ENCODE results near the gene ZNF407. TPM values are rescaled to one million over a fixed set of nuclear protein-coding genes. Genes with fewer than 3 reads are reported as not detected.

The ZNF407 gene
- total RNA-seq, 1 donor from 2014 or later = 16.1 TPM

DNA sequence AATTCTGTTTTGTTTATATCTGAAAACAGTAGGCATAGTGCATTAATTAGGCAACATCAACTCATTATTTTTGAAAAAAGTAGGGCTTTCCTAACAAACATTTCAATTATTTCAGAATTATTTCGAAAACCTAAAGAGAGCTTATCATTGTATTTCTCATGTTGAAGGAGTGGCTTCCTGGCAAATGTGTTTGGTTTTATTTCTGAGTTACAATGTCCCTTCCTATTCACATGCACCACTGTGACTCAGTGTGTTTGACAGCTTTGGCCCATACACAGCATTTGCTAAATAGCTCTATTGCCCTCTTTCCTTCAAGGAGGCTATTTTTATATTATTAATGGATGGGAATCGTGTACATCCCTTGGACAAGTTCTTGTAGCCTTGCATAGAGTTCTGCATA is 405.4 kb downstream of the ZNF407 start:
- peak in 1 of 2 donors; percentile 39 for ATAC-seq
- intact Hi-C loops (cut with DNase I) = no loop called here
- no peak overlapping the region for H3K4me3 ChIP-seq
- no peaks in the 10 kb centered on the region for H3K27me3 ChIP-seq (ENCODE audit: low read depth)
- H3K36me3 ChIP-seq = no peaks in the 10 kb centered on the region
- TF ChIP-seq, protein P1, sequence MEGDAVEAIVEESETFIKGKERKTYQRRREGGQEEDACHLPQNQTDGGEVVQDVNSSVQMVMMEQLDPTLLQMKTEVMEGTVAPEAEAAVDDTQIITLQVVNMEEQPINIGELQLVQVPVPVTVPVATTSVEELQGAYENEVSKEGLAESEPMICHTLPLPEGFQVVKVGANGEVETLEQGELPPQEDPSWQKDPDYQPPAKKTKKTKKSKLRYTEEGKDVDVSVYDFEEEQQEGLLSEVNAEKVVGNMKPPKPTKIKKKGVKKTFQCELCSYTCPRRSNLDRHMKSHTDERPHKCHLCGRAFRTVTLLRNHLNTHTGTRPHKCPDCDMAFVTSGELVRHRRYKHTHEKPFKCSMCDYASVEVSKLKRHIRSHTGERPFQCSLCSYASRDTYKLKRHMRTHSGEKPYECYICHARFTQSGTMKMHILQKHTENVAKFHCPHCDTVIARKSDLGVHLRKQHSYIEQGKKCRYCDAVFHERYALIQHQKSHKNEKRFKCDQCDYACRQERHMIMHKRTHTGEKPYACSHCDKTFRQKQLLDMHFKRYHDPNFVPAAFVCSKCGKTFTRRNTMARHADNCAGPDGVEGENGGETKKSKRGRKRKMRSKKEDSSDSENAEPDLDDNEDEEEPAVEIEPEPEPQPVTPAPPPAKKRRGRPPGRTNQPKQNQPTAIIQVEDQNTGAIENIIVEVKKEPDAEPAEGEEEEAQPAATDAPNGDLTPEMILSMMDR (IDR thresholded peaks at IDR 0.05) = no peak
- peaks cover 10% of the 10 kb centered on the region for H3K4me1 ChIP-seq
- H3K27ac ChIP-seq = no peak overlapping the region
- no peak for DNase-seq
- H3K9me3 ChIP-seq = no peaks in the 10 kb centered on the region

DNA sequence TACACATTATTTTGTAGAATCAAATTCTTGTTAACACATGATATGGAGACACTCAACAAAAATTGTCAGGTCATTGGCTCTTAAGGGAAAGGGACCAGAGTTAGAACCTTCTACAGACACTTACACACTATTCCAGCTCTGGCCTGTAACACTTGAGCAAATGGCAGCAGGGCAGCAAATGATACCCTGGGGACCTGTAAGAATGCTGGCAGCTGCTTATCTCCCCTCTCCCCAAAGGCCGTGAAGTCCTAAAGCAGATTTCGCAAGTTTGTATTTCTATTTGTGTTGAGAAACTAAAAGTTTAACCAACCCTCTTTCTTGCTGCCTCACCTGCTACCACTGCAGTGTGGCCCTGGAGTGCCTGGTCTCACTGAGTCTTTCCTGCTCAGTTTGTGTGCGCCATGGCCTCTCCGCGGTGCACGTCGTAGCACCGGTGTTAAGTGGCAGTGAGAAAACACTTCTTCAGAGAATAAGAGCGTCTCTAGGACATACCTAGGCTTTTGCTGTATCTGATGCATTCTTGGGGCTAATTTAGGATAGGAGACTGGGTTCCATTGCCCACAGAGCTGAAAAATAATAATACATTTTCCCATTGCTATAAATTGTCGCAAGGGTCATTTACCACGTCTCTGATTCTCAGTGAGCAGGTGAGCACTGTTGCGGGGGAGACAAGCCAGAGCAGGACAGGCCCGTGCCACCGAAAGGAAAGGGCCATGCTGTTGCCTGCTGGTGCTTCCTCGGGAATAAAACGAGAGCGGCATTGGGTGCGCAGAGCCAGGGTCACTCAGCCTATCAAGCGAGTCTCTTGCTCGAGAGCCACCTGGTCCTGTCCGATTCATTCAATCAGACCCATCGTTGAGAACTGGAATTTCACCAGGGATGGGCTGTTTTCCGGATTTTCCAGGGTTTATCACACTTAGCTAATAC is 406.4 kb downstream of the ZNF407 start:
- H3K27me3 ChIP-seq (ENCODE audit: low read depth) = no peaks in the 10 kb centered on the region
- DNase-seq = no peak
- H3K4me1 ChIP-seq = peaks cover 10% of the 10 kb centered on the region
- ATAC-seq = peak; percentile 23 to 52
- TF ChIP-seq, protein P1 (IDR thresholded peaks at IDR 0.05) = no peak
- no peak overlapping the region for H3K4me3 ChIP-seq
- no peaks in the 10 kb centered on the region for H3K9me3 ChIP-seq
- no peak overlapping the region for H3K27ac ChIP-seq
- H3K36me3 ChIP-seq = no peaks in the 10 kb centered on the region
- intact Hi-C loops (cut with DNase I) = no loop called here

DNA sequence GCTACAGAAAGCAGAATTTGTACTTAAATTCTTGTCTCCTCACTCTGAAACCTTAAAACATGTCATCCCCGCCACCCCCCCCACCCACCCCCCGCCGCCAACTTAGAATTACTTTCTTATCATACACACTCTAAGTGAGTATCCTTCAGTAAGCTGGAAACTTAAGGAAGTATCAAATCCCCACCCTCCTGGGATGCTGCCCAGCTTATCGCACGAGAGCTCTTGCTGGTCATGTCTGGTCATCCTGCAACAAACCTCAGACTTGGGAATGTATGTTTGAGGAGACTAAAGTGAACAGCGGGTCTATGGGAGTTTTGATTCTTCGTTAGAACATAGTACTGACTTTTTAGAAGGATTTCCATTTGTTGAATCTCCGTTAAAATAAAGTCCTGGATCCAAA is 408.0 kb downstream of the ZNF407 start:
- no peaks in the 10 kb centered on the region for H3K36me3 ChIP-seq
- intact Hi-C loops (cut with DNase I) = no loop called here

DNA sequence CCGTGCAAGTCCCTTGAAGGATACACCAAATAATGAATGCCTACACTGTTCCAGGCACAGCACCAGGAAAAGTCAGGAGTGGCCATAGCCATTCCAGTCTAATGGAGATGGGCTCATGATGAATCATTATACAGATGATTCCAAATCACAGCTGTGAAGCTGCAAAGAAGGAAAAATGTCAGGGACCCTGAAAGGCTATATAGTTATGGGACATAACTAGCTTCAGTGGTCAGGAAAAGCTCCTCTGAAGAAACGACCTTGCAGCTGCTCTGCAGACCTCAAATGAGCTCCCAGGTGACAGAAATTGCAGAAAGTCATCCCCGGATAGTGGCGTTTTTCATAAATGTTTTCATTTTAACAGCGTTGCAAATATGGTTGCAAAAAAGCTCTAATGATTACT is 410.5 kb downstream of the ZNF407 start:
- Histone ChIP-seq H3K9me3 (no peaks in the 10 kb centered on the region), H3K4me1 (peaks cover 6% of the 10 kb centered on the region), H3K27ac (no peak overlapping the region), H3K36me3 (no peaks in the 10 kb centered on the region), H3K27me3 (ENCODE audit: low read depth) (no peaks in the 10 kb centered on the region), H3K4me3 (no peak overlapping the region)
- TF ChIP-seq, protein P1 (IDR thresholded peaks at IDR 0.05) = no peak
- ATAC-seq (no peak), DNase-seq (no peak)
- intact Hi-C loops (cut with DNase I) = no loop called here

More for the DNA sequence above, 408.0 kb downstream of the ZNF407 start:
- H3K27ac ChIP-seq = no peak overlapping the region
- TF ChIP-seq, protein P1 (IDR thresholded peaks at IDR 0.05) = no peak
- no peaks in the 10 kb centered on the region for H3K27me3 ChIP-seq (ENCODE audit: low read depth)
- DNase-seq (no peak), ATAC-seq (peak in 1 of 2 donors; percentile 35)
- peaks cover 10% of the 10 kb centered on the region for H3K4me1 ChIP-seq
- H3K4me3 ChIP-seq = no peak overlapping the region
- H3K9me3 ChIP-seq = no peaks in the 10 kb centered on the region

DNA sequence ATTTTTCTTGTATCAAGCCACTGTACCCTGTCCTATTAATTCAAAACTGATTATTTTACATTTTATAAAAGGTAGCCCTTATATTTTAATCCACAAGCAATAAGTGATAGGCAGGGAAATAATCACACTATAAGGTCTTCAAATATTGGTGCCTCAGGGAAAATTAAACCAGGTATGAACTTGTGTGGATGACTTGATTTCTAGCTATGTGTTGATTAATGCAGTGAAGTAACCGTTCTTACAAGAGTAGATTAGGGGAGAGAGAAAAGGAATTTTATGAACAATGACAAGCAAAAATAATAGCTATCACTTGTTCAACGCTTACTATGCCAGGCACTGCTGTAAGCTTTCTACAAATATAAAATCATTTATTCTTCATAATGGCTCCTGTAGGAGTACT is 411.6 kb downstream of the ZNF407 start:
- intact Hi-C loops (cut with DNase I) = no loop called here
- Histone ChIP-seq H3K4me3 (no peak overlapping the region), H3K9me3 (no peaks in the 10 kb centered on the region), H3K4me1 (no peaks in the 10 kb centered on the region), H3K27me3 (ENCODE audit: low read depth) (no peaks in the 10 kb centered on the region), H3K36me3 (no peaks in the 10 kb centered on the region), H3K27ac (no peak overlapping the region)
- TF ChIP-seq, protein P1 (IDR thresholded peaks at IDR 0.05) = no peak
- DNase-seq = no peak
- no peak for ATAC-seq
